Bladder microvascular endothelial cell (primary cell): Measurements from ENCODE around the gene LMO3. TPM values are rescaled to one million over a fixed set of nuclear protein-coding genes. Genes with fewer than 3 reads are reported as not detected.

Source experiments
- total RNA-seq: library from RNA; depleted of rRNA; stranded (reverse); fragments of >200 nt; gene quantifications from 2 replicates; pipeline ENCODE4 v1.2.3, GENCODE V29; 2014

Gene LMO3
- total RNA-seq, result not detected in 2 replicates

GRCh38 chr12:16606117-16606200 is at the start of gene LMO3:
TSS of gene LMO3 (minus strand) at chr12:16606162. CDS start at chr12:16600860, 5,302 bp downstream.

